Progenitor cell of endocrine pancreas (in vitro differentiated cells): ENCODE data around the gene ATF2. TPM values are rescaled to one million over a fixed set of nuclear protein-coding genes. Genes with fewer than 3 reads are reported as not detected.

ENCODE experiments used
- DNase-seq: peaks from one replicate; pipeline ENCODE4 v3.0.0; 2021; ENCODE audit warnings: low spot score; ENCODE audit not compliant: unreplicated experiment
- H3K27ac Mint-ChIP-seq: 2 replicates; pipeline ENCODE4 v1.8.0; 2021; ENCODE audit warnings: mild to moderate bottlenecking, moderate library complexity, mixed read lengths
- H3K27me3 Mint-ChIP-seq: 2 replicates; pipeline ENCODE4 v1.8.0; 2021; ENCODE audit warnings: mixed read lengths
- H3K36me3 Mint-ChIP-seq: 2 replicates; pipeline ENCODE4 v1.8.0; 2022; ENCODE audit warnings: mixed read lengths; ENCODE audit not compliant: insufficient read depth
- H3K4me1 Mint-ChIP-seq: 2 replicates; pipeline ENCODE4 v1.8.0; 2021; ENCODE audit warnings: low read depth, mixed read lengths
- H3K4me3 Mint-ChIP-seq: 2 replicates; pipeline ENCODE4 v1.8.0; 2021; ENCODE audit warnings: low read depth, mild to moderate bottlenecking, moderate library complexity, mixed read lengths
- H3K9me3 Mint-ChIP-seq: 2 replicates; pipeline ENCODE4 v1.8.0; 2021; ENCODE audit warnings: low read depth, mixed read lengths
- CTCF ChIP-seq: fragments of 200-600 bp; sonication (generic); IDR thresholded peaks from one replicate; pipeline ENCODE4 v1.5.0; 2021; ENCODE audit warnings: antibody characterized with exemption, mild to moderate bottlenecking; ENCODE audit not compliant: unreplicated experiment
- total RNA-seq: library from RNA; stranded (reverse); gene quantifications from 2 replicates; pipeline ENCODE4 v1.2.1, GENCODE V29; 2021

ATF2 gene
- total RNA-seq, 1 donor from 2014 or later, result 58.9 TPM

- peak; percentile 38 for DNase-seq
- Mint-ChIP-seq H3K36me3 (no peaks in the 10 kb centered on the region), H3K9me3 (peaks cover 4% of the 10 kb centered on the region), H3K4me3 (no peak overlapping the region), H3K4me1 (no peaks in the 10 kb centered on the region), H3K27me3 (peaks cover 24% of the 10 kb centered on the region), H3K27ac (no peak overlapping the region)
- TF ChIP-seq CTCF, result peak; percentile 66
Observed at GRCh38 chr2:175203621-175204496, 35.9 kb upstream of the ATF2 start.

- Mint-ChIP-seq H3K4me1 (no peaks in the 10 kb centered on the region), H3K9me3 (peaks cover 4% of the 10 kb centered on the region), H3K27ac (no peak overlapping the region), H3K4me3 (no peak overlapping the region), H3K36me3 (no peaks in the 10 kb centered on the region), H3K27me3 (no peaks in the 10 kb centered on the region)
- DNase-seq, result no peak
- TF ChIP-seq CTCF, result no peak
Observed at GRCh38 chr2:175195012-175195411, 27.0 kb upstream of the ATF2 start.

- no peak overlapping the region for H3K27ac Mint-ChIP-seq
- no peak for TF ChIP-seq CTCF
- peaks cover 2% of the 10 kb centered on the region for H3K27me3 Mint-ChIP-seq
- DNase-seq, result no peak
- no peaks in the 10 kb centered on the region for H3K9me3 Mint-ChIP-seq
- H3K4me3 Mint-ChIP-seq, result no peak overlapping the region
- no peaks in the 10 kb centered on the region for H3K36me3 Mint-ChIP-seq
- no peaks in the 10 kb centered on the region for H3K4me1 Mint-ChIP-seq
Observed at GRCh38 chr2:175188761-175189160, 20.8 kb upstream of the ATF2 start.

GRCh38 chr2:175187378-175187777 is 19.4 kb upstream of the ATF2 start:
- DNase-seq, result no peak
- H3K4me1 Mint-ChIP-seq, result no peaks in the 10 kb centered on the region
- no peak overlapping the region for H3K27ac Mint-ChIP-seq
- H3K27me3 Mint-ChIP-seq, result peaks cover 2% of the 10 kb centered on the region
- no peak overlapping the region for H3K4me3 Mint-ChIP-seq
- TF ChIP-seq CTCF, result peak; percentile 20
- H3K9me3 Mint-ChIP-seq, result no peaks in the 10 kb centered on the region
- H3K36me3 Mint-ChIP-seq, result no peaks in the 10 kb centered on the region

GRCh38 chr2:175183674-175184073 is 15.7 kb upstream of the ATF2 start:
- H3K4me1 Mint-ChIP-seq, result peaks cover 7% of the 10 kb centered on the region
- H3K27me3 Mint-ChIP-seq, result no peaks in the 10 kb centered on the region
- DNase-seq, result no peak
- H3K4me3 Mint-ChIP-seq, result no peak overlapping the region
- H3K9me3 Mint-ChIP-seq, result peaks cover 4% of the 10 kb centered on the region
- TF ChIP-seq CTCF, result no peak
- peaks cover 7% of the 10 kb centered on the region for H3K36me3 Mint-ChIP-seq
- H3K27ac Mint-ChIP-seq, result no peak overlapping the region
